MM.1S (cell line): ENCODE data around the gene CCDC150.
"Not testable (repeated sequence)": the region's sequence is repeated elsewhere in the genome, so short reads cannot be mapped to it uniquely, and the experiment has no call there.

Source experiments
- DNase-seq: peaks from one replicate; pipeline ENCODE4 v3.0.0-alpha.2; 2015
- H2AFZ ChIP-seq: fragments of 300-600 bp; sonication (generic); 2 replicates; pipeline ENCODE4 v1.6.0; 2016; ENCODE audit warnings: antibody characterized with exemption, low read length
- H3F3A ChIP-seq: fragments of 300-600 bp; sonication (generic); 2 replicates; pipeline ENCODE4 v1.6.1; 2016; ENCODE audit warnings: mild to moderate bottlenecking, antibody characterized with exemption, low read length, moderate library complexity, mixed read lengths; ENCODE audit not compliant: insufficient read depth
- H3K27ac ChIP-seq: fragments of 300-600 bp; sonication (generic); 2 replicates; pipeline ENCODE4 v1.5.1; 2016; ENCODE audit warnings: mild to moderate bottlenecking, low read length
- H3K27me3 ChIP-seq: fragments of 300-600 bp; sonication (generic); replicated peaks from 2 replicates; pipeline ENCODE4 v1.6.0; 2016; ENCODE audit warnings: low read length; ENCODE audit not compliant: insufficient read depth
- H3K36me3 ChIP-seq: fragments of 300-600 bp; sonication (generic); replicated peaks from 2 replicates; pipeline ENCODE4 v1.6.1; 2016; ENCODE audit warnings: mild to moderate bottlenecking, low read length, mixed read lengths; ENCODE audit not compliant: insufficient read depth
- H3K4me1 ChIP-seq: fragments of 300-600 bp; sonication (generic); 2 replicates; pipeline ENCODE4 v1.6.1; 2016; ENCODE audit warnings: low read length, mixed read lengths
- H3K4me2 ChIP-seq: fragments of 300-600 bp; sonication (generic); 2 replicates; pipeline ENCODE4 v1.6.0; 2016; ENCODE audit warnings: low read depth, low read length
- H3K4me3 ChIP-seq: fragments of 300-600 bp; sonication (generic); 2 replicates; pipeline ENCODE4 v1.5.1; 2016; ENCODE audit warnings: low read length, mixed read lengths
- H3K79me2 ChIP-seq: fragments of 300-600 bp; sonication (generic); 2 replicates; pipeline ENCODE4 v1.6.1; 2016; ENCODE audit warnings: mixed run types, low read length, mixed read lengths
- H3K9ac ChIP-seq: fragments of 300-600 bp; sonication (generic); 2 replicates; pipeline ENCODE4 v1.6.1; 2016; ENCODE audit warnings: low read length, mixed read lengths
- H3K9me2 ChIP-seq: fragments of 300-600 bp; sonication (generic); replicated peaks from 2 replicates; pipeline ENCODE4 v1.6.1; 2016; ENCODE audit warnings: mild to moderate bottlenecking, low read length, mixed read lengths; ENCODE audit not compliant: insufficient read depth
- H3K9me3 ChIP-seq: fragments of 300-600 bp; sonication (generic); replicated peaks from 2 replicates; pipeline ENCODE4 v1.6.1; 2016; ENCODE audit warnings: mild to moderate bottlenecking, low read length, mixed read lengths; ENCODE audit not compliant: insufficient read depth
- H4K20me1 ChIP-seq: fragments of 300-600 bp; sonication (generic); 2 replicates; pipeline ENCODE4 v1.6.1; 2016; ENCODE audit warnings: mild to moderate bottlenecking, low read length, moderate library complexity, mixed read lengths; ENCODE audit not compliant: insufficient read depth
- EZH2 ChIP-seq: fragments of 300-600 bp; sonication (generic); optimal IDR thresholded peaks from 2 replicates; pipeline ENCODE3; 2017; ENCODE audit warnings: low read depth, mild to moderate bottlenecking, antibody characterized with exemption, low read length, mixed read lengths
- EZH2phosphoT487 ChIP-seq: fragments of 300-600 bp; sonication (generic); IDR thresholded peaks from 2 replicates; pipeline ENCODE4 v1.6.1; 2018; ENCODE audit warnings: antibody characterized with exemption, low read length
- TF ChIP-seq, protein P1 (sequence below): fragments of 300-600 bp; sonication (generic); IDR thresholded peaks from 2 replicates; pipeline ENCODE4 v1.5.1; 2016; ENCODE audit warnings: antibody characterized with exemption, low read length, mixed read lengths

CCDC150 gene

DNA sequence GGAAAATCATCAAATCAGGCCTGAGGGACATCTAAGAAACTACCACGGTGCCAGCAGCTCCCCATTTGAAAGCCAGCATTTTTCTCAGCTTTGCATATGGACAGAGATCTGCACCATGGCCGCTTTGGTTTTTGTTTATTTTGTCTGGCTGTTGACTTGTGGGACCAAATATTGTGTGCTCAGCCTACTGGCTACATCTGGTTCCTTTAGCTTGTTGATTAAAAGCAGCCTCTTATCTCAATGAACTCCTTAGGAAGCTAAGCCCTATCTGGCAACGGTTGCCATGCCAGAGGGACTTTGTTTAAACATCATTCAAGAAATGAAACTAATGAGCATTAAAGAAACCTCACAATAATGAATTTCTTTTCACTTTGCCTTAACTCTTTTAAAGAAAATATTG, 32.4 kb upstream of the CCDC150 start:
- no peaks in the 10 kb centered on the region for H3K9me2 ChIP-seq
- TF ChIP-seq, protein P1, sequence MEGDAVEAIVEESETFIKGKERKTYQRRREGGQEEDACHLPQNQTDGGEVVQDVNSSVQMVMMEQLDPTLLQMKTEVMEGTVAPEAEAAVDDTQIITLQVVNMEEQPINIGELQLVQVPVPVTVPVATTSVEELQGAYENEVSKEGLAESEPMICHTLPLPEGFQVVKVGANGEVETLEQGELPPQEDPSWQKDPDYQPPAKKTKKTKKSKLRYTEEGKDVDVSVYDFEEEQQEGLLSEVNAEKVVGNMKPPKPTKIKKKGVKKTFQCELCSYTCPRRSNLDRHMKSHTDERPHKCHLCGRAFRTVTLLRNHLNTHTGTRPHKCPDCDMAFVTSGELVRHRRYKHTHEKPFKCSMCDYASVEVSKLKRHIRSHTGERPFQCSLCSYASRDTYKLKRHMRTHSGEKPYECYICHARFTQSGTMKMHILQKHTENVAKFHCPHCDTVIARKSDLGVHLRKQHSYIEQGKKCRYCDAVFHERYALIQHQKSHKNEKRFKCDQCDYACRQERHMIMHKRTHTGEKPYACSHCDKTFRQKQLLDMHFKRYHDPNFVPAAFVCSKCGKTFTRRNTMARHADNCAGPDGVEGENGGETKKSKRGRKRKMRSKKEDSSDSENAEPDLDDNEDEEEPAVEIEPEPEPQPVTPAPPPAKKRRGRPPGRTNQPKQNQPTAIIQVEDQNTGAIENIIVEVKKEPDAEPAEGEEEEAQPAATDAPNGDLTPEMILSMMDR: no peak
- TF ChIP-seq EZH2 (no peak), EZH2phosphoT487 (no peak)
- no peak overlapping the region for H2AFZ ChIP-seq
- no peak for DNase-seq
- H3K4me1 ChIP-seq: no peaks in the 10 kb centered on the region
- no peaks in the 10 kb centered on the region for H4K20me1 ChIP-seq
- H3K4me3 ChIP-seq: no peak overlapping the region
- H3K27ac ChIP-seq: no peak overlapping the region
- no peaks in the 10 kb centered on the region for H3K27me3 ChIP-seq
- no peaks in the 10 kb centered on the region for H3F3A ChIP-seq
- H3K9me3 ChIP-seq: no peaks in the 10 kb centered on the region
- no peaks in the 10 kb centered on the region for H3K79me2 ChIP-seq
- no peak overlapping the region for H3K4me2 ChIP-seq
- no peak overlapping the region for H3K9ac ChIP-seq
- H3K36me3 ChIP-seq: no peaks in the 10 kb centered on the region

DNA sequence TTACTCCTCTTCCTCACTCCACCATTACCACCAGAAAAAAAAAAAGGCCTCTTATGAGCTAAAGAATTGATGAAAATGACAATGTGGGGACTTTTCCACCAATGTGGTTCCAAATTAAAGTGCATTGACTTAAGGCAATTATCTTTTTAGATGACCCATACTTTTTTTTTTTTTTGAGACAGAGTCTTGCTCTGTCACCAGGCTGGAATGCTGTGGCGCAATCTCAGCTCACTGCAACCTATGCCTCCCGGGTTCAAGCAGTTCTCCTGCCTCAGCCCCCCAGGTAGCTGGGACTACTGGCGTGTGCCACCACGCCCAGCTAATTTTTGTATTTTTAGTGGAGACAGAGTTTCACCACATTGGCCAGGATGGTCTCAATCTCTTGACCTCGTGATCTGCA, 31.6 kb upstream of the CCDC150 start:
- not testable (repeated sequence) for H3K4me1 ChIP-seq, H3K9me3 ChIP-seq, H3K36me3 ChIP-seq, H3K27me3 ChIP-seq, H2AFZ ChIP-seq, H3K9ac ChIP-seq, H4K20me1 ChIP-seq, DNase-seq, H3K79me2 ChIP-seq, H3K27ac ChIP-seq, H3K4me2 ChIP-seq, H3K9me2 ChIP-seq, H3K4me3 ChIP-seq, H3F3A ChIP-seq

DNA sequence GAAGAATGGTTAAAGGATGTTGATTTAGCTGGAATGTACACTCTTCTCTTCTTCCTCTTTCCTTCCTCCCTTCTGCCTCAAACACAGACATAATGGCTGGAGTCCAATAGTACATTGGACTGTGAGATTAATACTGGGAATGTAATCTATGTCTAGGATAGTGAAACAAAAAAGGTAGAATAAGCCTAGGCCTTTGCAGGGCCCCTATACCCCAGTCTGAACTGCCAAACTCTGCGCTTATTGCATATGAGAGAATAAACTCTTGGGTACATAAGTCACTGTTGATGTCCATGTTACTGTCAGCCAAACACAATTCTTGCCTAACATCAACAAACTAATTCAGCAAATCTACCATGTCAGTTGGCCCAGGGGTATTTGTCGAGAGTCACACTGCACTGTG, 29.7 kb upstream of the CCDC150 start:
- H3K9me2 ChIP-seq: no peaks in the 10 kb centered on the region
- TF ChIP-seq EZH2phosphoT487 (no peak), EZH2 (no peak)
- TF ChIP-seq, protein P1: no peak
- H3K4me2 ChIP-seq: no peak overlapping the region
- no peaks in the 10 kb centered on the region for H4K20me1 ChIP-seq
- no peak overlapping the region for H3K4me3 ChIP-seq
- H3K36me3 ChIP-seq: no peaks in the 10 kb centered on the region
- DNase-seq: no peak
- no peaks in the 10 kb centered on the region for H3K27me3 ChIP-seq
- H3K9ac ChIP-seq: no peak overlapping the region
- H3K27ac ChIP-seq: no peak overlapping the region
- H3F3A ChIP-seq: no peaks in the 10 kb centered on the region
- no peaks in the 10 kb centered on the region for H3K9me3 ChIP-seq
- no peaks in the 10 kb centered on the region for H3K4me1 ChIP-seq
- no peak overlapping the region for H2AFZ ChIP-seq
- no peaks in the 10 kb centered on the region for H3K79me2 ChIP-seq

DNA sequence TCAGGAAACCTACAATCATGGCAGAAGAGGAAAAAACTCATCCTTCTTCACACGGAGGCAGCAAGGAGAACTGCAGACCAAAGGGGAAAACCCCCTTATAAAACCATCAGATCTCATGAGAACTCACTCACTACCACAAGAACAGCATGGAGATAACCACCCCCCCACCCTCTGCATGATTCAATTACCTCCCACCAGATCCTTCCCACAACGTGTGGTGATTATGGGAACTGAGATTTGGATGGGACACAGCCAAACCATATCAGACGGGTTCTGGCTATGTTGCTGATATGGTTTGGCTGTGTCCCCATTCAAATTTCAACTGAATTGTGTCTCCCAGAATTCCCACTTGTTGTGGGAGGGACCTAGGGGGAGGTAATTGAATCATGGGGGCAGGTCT, 28.7 kb upstream of the CCDC150 start:
- Histone ChIP-seq H3K79me2 (no peaks in the 10 kb centered on the region), H3K36me3 (no peaks in the 10 kb centered on the region), H2AFZ (no peak overlapping the region), H3K9me2 (no peaks in the 10 kb centered on the region), H3K4me2 (no peak overlapping the region), H3K27me3 (no peaks in the 10 kb centered on the region), H4K20me1 (no peaks in the 10 kb centered on the region), H3K27ac (no peak overlapping the region), H3K9ac (no peak overlapping the region), H3K4me3 (no peak overlapping the region), H3K9me3 (no peaks in the 10 kb centered on the region), H3F3A (no peaks in the 10 kb centered on the region), H3K4me1 (no peaks in the 10 kb centered on the region)
- DNase-seq: no peak
- TF ChIP-seq, protein P1: no peak
- TF ChIP-seq EZH2phosphoT487 (no peak), EZH2 (no peak)
